ENCODE data around the gene ARHGEF28.

ARHGEF28 gene

DNA sequence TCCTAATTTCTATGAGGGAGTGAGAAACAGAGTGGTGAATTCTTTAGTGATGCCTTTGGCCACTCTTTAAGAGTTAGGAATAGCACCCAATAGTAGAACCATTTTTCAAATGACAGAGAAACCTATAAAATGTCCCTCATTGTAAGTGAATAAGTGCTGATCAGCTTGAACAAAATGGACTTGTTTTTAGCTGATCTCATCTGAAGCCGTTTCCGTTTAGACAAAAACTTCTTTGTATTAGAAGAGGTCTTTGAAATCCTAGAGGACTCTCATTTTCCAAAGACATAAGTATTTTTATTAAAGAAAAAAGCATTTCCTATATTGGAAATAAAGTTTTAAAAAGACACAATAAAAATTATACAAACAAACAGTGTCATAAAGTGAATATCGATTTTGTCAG, 273.9 kb downstream of the ARHGEF28 start:
- Histone ChIP-seq H3K36me3 (ENCODE audit: control insufficient read depth in 1 of 2, insufficient read depth in 2 of 2, low read depth in 1 of 2, low read length in 2 of 2) (peaks cover 0 to 43% of the 10 kb centered on the region in 2 experiments), H3K14ac (ENCODE audit: low read length in 2 of 2) (no peak overlapping the region), H3K4me1 (ENCODE audit: control insufficient read depth, insufficient read depth, low read depth, low read length) (peaks cover 3% of the 10 kb centered on the region), H3K4me2 (ENCODE audit: low read length, poor library complexity, severe bottlenecking) (no peak overlapping the region), H3K79me1 (replicated peaks; ENCODE audit: low read length, poor library complexity, severe bottlenecking) (peaks cover 25% of the 10 kb centered on the region), H3K18ac (ENCODE audit: low read depth in 1 of 2, low read length in 2 of 2) (no peak overlapping the region), H2BK5ac (ENCODE audit: low read depth, low read length, poor library complexity, severe bottlenecking) (no peak overlapping the region), H3K4ac (ENCODE audit: low read depth in 1 of 2, low read length in 2 of 2) (no peak overlapping the region), H3K4me3 (ENCODE audit: insufficient read depth in 1 of 2, low read depth in 1 of 2, low read length in 2 of 2) (no peak overlapping the region), H4K91ac (ENCODE audit: low read length) (no peak overlapping the region), H3K27ac (ENCODE audit: low read length, poor library complexity, severe bottlenecking) (no peak overlapping the region), H2AFZ (ENCODE audit: low read depth, low read length) (no peak overlapping the region), H3K9me3 (ENCODE audit: control insufficient read depth, low read length) (no peaks in the 10 kb centered on the region), H2BK12ac (ENCODE audit: low read length in 2 of 2) (no peak overlapping the region), H3K9ac (ENCODE audit: low read length) (no peak overlapping the region), H3K23ac (ENCODE audit: low read length in 2 of 2) (no peak overlapping the region), H2AK5ac (ENCODE audit: low read length, severe bottlenecking) (no peak overlapping the region), H4K8ac (ENCODE audit: low read length) (no peak overlapping the region), H2BK15ac (ENCODE audit: low read depth, poor library complexity, severe bottlenecking) (no peak overlapping the region), H3K27me3 (ENCODE audit: control insufficient read depth in 1 of 2, insufficient read depth in 1 of 2, low read length in 2 of 2) (no peaks in the 10 kb centered on the region), H2BK120ac (ENCODE audit: low read depth, low read length) (no peak overlapping the region)
- DNase-seq, result no peak
- WGBS, result 100% methylated on average over 1 of the region's 3 CpGs

DNA sequence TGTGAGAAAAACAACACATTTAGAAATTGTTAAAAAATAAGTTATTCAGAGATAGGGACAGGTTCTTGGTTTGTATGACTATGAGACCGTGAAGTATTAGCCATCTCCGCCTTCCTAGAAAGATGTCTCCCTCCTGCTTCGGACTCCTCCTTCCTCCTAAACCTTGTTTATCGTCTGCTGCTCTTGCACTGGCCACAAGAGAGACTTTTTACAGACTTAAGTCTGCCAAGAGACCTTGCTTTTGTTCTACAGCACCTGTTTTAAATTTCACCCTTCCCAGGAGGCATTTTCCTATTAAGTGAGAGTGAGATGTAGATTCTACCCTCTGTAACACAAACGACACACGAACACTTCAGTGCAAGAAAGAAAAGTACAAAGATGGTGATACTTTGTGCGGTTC, 274.6 kb downstream of the ARHGEF28 start:
- no peak overlapping the region for H2AK5ac ChIP-seq (ENCODE audit: low read length, severe bottlenecking)
- peak overlapping the region; percentile 14 for H3K27ac ChIP-seq (ENCODE audit: low read length, poor library complexity, severe bottlenecking)
- no peak overlapping the region for H2BK5ac ChIP-seq (ENCODE audit: low read depth, low read length, poor library complexity, severe bottlenecking)
- peak overlapping the region in 1 of 2 experiments; percentile 3 for H3K4me3 ChIP-seq (ENCODE audit: insufficient read depth in 1 of 2, low read depth in 1 of 2, low read length in 2 of 2)
- H4K91ac ChIP-seq (ENCODE audit: low read length), result no peak overlapping the region
- peaks cover 22% of the 10 kb centered on the region for H3K79me1 ChIP-seq (replicated peaks; ENCODE audit: low read length, poor library complexity, severe bottlenecking)
- no peaks in the 10 kb centered on the region for H3K9me3 ChIP-seq (ENCODE audit: control insufficient read depth, low read length)
- no peak overlapping the region for H2BK12ac ChIP-seq (ENCODE audit: low read length in 2 of 2)
- H3K27me3 ChIP-seq (ENCODE audit: control insufficient read depth in 1 of 2, insufficient read depth in 1 of 2, low read length in 2 of 2), result no peaks in the 10 kb centered on the region
- H2AFZ ChIP-seq (ENCODE audit: low read depth, low read length), result no peak overlapping the region
- H2BK120ac ChIP-seq (ENCODE audit: low read depth, low read length), result no peak overlapping the region
- H3K36me3 ChIP-seq (ENCODE audit: control insufficient read depth in 1 of 2, insufficient read depth in 2 of 2, low read depth in 1 of 2, low read length in 2 of 2), result peaks cover 0 to 38% of the 10 kb centered on the region in 2 experiments
- H3K4ac ChIP-seq (ENCODE audit: low read depth in 1 of 2, low read length in 2 of 2), result no peak overlapping the region
- no peak overlapping the region for H3K9ac ChIP-seq (ENCODE audit: low read length)
- no peak overlapping the region for H2BK15ac ChIP-seq (ENCODE audit: low read depth, poor library complexity, severe bottlenecking)
- WGBS, result 92% methylated on average over 6 of the region's 7 CpGs
- H3K18ac ChIP-seq (ENCODE audit: low read depth in 1 of 2, low read length in 2 of 2), result no peak overlapping the region
- H4K8ac ChIP-seq (ENCODE audit: low read length), result no peak overlapping the region
- no peak for DNase-seq
- no peak overlapping the region for H3K23ac ChIP-seq (ENCODE audit: low read length in 2 of 2)
- H3K14ac ChIP-seq (ENCODE audit: low read length in 2 of 2), result no peak overlapping the region
- H3K4me2 ChIP-seq (ENCODE audit: low read length, poor library complexity, severe bottlenecking), result no peak overlapping the region
- peaks cover 4% of the 10 kb centered on the region for H3K4me1 ChIP-seq (ENCODE audit: control insufficient read depth, insufficient read depth, low read depth, low read length)

DNA sequence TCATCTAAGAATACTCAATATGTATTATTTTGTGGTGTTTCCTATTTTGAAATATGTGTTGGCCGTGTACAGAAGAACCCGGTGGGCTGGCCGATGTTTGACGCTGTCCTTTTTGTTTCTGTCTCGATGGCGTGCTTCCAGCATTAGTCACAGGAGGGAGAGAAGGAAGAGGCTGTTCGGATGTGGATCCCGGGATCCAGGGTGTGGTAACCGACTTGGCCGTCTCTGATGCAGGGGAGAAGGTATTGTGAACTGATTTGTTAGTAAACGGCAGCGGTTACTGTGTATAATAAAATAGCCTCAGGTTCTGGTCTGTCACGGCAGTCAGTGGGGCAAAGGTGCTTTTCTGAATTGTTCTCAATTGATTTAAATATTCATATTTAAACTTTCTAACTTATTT, 275.0 kb downstream of the ARHGEF28 start:
- H3K79me1 ChIP-seq (replicated peaks; ENCODE audit: low read length, poor library complexity, severe bottlenecking), result peaks cover 20% of the 10 kb centered on the region
- peaks cover 3% of the 10 kb centered on the region for H3K4me1 ChIP-seq (ENCODE audit: control insufficient read depth, insufficient read depth, low read depth, low read length)
- H3K9ac ChIP-seq (ENCODE audit: low read length), result peak overlapping the region; percentile 58
- no peak overlapping the region for H2AFZ ChIP-seq (ENCODE audit: low read depth, low read length)
- no peak overlapping the region for H3K23ac ChIP-seq (ENCODE audit: low read length in 2 of 2)
- H4K91ac ChIP-seq (ENCODE audit: low read length), result no peak overlapping the region
- H3K4me3 ChIP-seq (ENCODE audit: insufficient read depth in 1 of 2, low read depth in 1 of 2, low read length in 2 of 2), result peak overlapping the region in 1 of 2 experiments; percentile 3
- H2BK12ac ChIP-seq (ENCODE audit: low read length in 2 of 2), result no peak overlapping the region
- peak overlapping the region; percentile 25 for H3K27ac ChIP-seq (ENCODE audit: low read length, poor library complexity, severe bottlenecking)
- H2BK15ac ChIP-seq (ENCODE audit: low read depth, poor library complexity, severe bottlenecking), result no peak overlapping the region
- 52% methylated on average over 10 of the region's 13 CpGs for WGBS
- H4K8ac ChIP-seq (ENCODE audit: low read length), result no peak overlapping the region
- no peak overlapping the region for H2BK5ac ChIP-seq (ENCODE audit: low read depth, low read length, poor library complexity, severe bottlenecking)
- no peak overlapping the region for H2BK120ac ChIP-seq (ENCODE audit: low read depth, low read length)
- H3K4ac ChIP-seq (ENCODE audit: low read depth in 1 of 2, low read length in 2 of 2), result no peak overlapping the region
- no peak overlapping the region for H2AK5ac ChIP-seq (ENCODE audit: low read length, severe bottlenecking)
- no peak overlapping the region for H3K14ac ChIP-seq (ENCODE audit: low read length in 2 of 2)
- peaks cover 0 to 38% of the 10 kb centered on the region in 2 experiments for H3K36me3 ChIP-seq (ENCODE audit: control insufficient read depth in 1 of 2, insufficient read depth in 2 of 2, low read depth in 1 of 2, low read length in 2 of 2)
- H3K4me2 ChIP-seq (ENCODE audit: low read length, poor library complexity, severe bottlenecking), result no peak overlapping the region
- DNase-seq, result peak; percentile 76
- H3K27me3 ChIP-seq (ENCODE audit: control insufficient read depth in 1 of 2, insufficient read depth in 1 of 2, low read length in 2 of 2), result no peaks in the 10 kb centered on the region
- no peak overlapping the region for H3K18ac ChIP-seq (ENCODE audit: low read depth in 1 of 2, low read length in 2 of 2)
- H3K9me3 ChIP-seq (ENCODE audit: control insufficient read depth, low read length), result no peaks in the 10 kb centered on the region

DNA sequence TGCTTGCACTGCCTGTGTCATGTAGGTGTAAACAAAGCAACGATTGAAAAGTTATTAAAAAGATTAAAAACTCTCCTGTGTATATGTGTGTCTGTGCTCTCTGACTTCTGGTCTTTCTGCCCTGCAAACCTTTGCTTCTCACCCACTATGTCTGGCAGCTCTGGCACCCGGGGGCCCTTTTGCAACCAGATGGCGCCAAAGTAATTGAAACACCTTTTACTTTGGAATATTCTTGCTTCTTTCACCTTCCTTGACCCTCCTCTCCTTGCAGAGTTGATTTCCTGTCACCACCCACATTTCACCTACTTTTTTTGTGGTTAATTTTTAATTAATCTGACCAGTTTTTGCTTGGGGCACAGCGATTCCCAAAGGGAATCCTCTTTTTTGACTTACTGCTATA, 275.5 kb downstream of the ARHGEF28 start:
- 62% methylated on average over 3 of the region's 4 CpGs for WGBS
- no peak overlapping the region for H2AK5ac ChIP-seq (ENCODE audit: low read length, severe bottlenecking)

More for the DNA sequence above, 275.5 kb downstream of the ARHGEF28 start:
- Histone ChIP-seq H3K9me3 (ENCODE audit: control insufficient read depth, low read length) (no peaks in the 10 kb centered on the region), H3K36me3 (ENCODE audit: control insufficient read depth in 1 of 2, insufficient read depth in 2 of 2, low read depth in 1 of 2, low read length in 2 of 2) (peaks cover 0 to 39% of the 10 kb centered on the region in 2 experiments), H3K4ac (ENCODE audit: low read depth in 1 of 2, low read length in 2 of 2) (no peak overlapping the region), H3K4me1 (ENCODE audit: control insufficient read depth, insufficient read depth, low read depth, low read length) (peaks cover 4% of the 10 kb centered on the region), H4K91ac (ENCODE audit: low read length) (no peak overlapping the region), H3K18ac (ENCODE audit: low read depth in 1 of 2, low read length in 2 of 2) (no peak overlapping the region), H2BK15ac (ENCODE audit: low read depth, poor library complexity, severe bottlenecking) (no peak overlapping the region), H3K4me3 (ENCODE audit: insufficient read depth in 1 of 2, low read depth in 1 of 2, low read length in 2 of 2) (peak overlapping the region in 1 of 2 experiments; percentile 3), H3K4me2 (ENCODE audit: low read length, poor library complexity, severe bottlenecking) (no peak overlapping the region), H2BK120ac (ENCODE audit: low read depth, low read length) (no peak overlapping the region), H2AFZ (ENCODE audit: low read depth, low read length) (no peak overlapping the region), H4K8ac (ENCODE audit: low read length) (no peak overlapping the region), H3K79me1 (replicated peaks; ENCODE audit: low read length, poor library complexity, severe bottlenecking) (peaks cover 20% of the 10 kb centered on the region), H3K27ac (ENCODE audit: low read length, poor library complexity, severe bottlenecking) (peak overlapping the region; percentile 8), H3K9ac (ENCODE audit: low read length) (peak overlapping the region; percentile 58), H2BK12ac (ENCODE audit: low read length in 2 of 2) (no peak overlapping the region), H3K27me3 (ENCODE audit: control insufficient read depth in 1 of 2, insufficient read depth in 1 of 2, low read length in 2 of 2) (no peaks in the 10 kb centered on the region), H2BK5ac (ENCODE audit: low read depth, low read length, poor library complexity, severe bottlenecking) (no peak overlapping the region), H3K23ac (ENCODE audit: low read length in 2 of 2) (no peak overlapping the region), H3K14ac (ENCODE audit: low read length in 2 of 2) (no peak overlapping the region)
- DNase-seq, result no peak

Measured in mesenchymal stem cell (in vitro differentiated cells and primary cell).